CD4-positive, alpha-beta memory T cell (primary cell): ENCODE data around the gene ZDHHC19. TPM values are rescaled to one million over a fixed set of nuclear protein-coding genes. Genes with fewer than 3 reads are reported as not detected.
"Not testable (repeated sequence)": the region's sequence is repeated elsewhere in the genome, so short reads cannot be mapped to it uniquely, and the experiment has no call there.

Experiments used
- CTCF ChIA-PET: fragments of 350-600 bp; sonication (Branson Sonifier 250); formaldehyde crosslinking; loops from one replicate; lab custom pipeline; 2021; ENCODE audit warnings: inconsistent platforms; ENCODE audit not compliant: partially characterized antibody; lab: Charles Lee
- POLR2A ChIA-PET: fragments of 350-600 bp; sonication (Branson Sonifier 250); formaldehyde crosslinking; loops from one replicate; lab custom pipeline; 2021; ENCODE audit not compliant: partially characterized antibody; lab: Charles Lee
- DNase-seq, 5 donors: peaks; one replicate each; pipeline versions ENCODE4 v3.0.0 to v3.0.0-alpha.2; 2020 to 2022; ENCODE audit warnings: mixed read lengths in 1 of 5
- H3K27ac ChIP-seq: one replicate; pipeline ENCODE4 v1.7.0; 2013; ENCODE audit warnings: low read depth, low read length
- H3K27me3 ChIP-seq: 2 replicates; pipeline ENCODE4 v1.7.0; 2013; ENCODE audit warnings: mild to moderate bottlenecking, low read length, moderate library complexity; ENCODE audit not compliant: insufficient read depth
- H3K36me3 ChIP-seq: 2 replicates; pipeline ENCODE4 v1.7.0; 2013; ENCODE audit warnings: mild to moderate bottlenecking, low read length, moderate library complexity; ENCODE audit not compliant: insufficient read depth
- H3K4me1 ChIP-seq: 2 replicates; pipeline ENCODE4 v1.7.0; 2013; ENCODE audit warnings: mild to moderate bottlenecking, low read length, moderate library complexity; ENCODE audit not compliant: insufficient read depth
- H3K4me3 ChIP-seq, 2 donors: one replicate each; pipeline ENCODE4 v1.7.0; 2013; ENCODE audit warnings: low read length in 2 of 2, mild to moderate bottlenecking in 1 of 2
- H3K9me3 ChIP-seq, 2 donors: one replicate each; pipeline ENCODE4 v1.7.0; 2013; ENCODE audit warnings: low read length in 2 of 2, control low read depth in 1 of 2; ENCODE audit not compliant: control insufficient read depth in 1 of 2
- H3K27ac Mint-ChIP-seq, 7 donors: one replicate each; pipeline ENCODE4 v1.8.0; 2020 to 2021; ENCODE audit warnings: mixed read lengths in 7 of 7, mild to moderate bottlenecking in 6 of 7, inconsistent platforms in 3 of 7, moderate library complexity in 3 of 7
- H3K27me3 Mint-ChIP-seq, 2 donors: one replicate each; pipeline ENCODE4 v1.8.0; 2020 to 2021; ENCODE audit warnings: mixed read lengths in 2 of 2
- H3K36me3 Mint-ChIP-seq, 2 donors: one replicate each; pipeline ENCODE4 v1.8.0; 2020 to 2021; ENCODE audit warnings: mixed read lengths in 2 of 2, inconsistent platforms in 1 of 2, mild to moderate bottlenecking in 1 of 2
- H3K4me1 Mint-ChIP-seq, 4 donors: one replicate each; pipeline ENCODE4 v1.8.0; 2020 to 2021; ENCODE audit warnings: mixed read lengths in 4 of 4, mild to moderate bottlenecking in 1 of 4
- H3K4me3 Mint-ChIP-seq, 8 donors: one replicate each; pipeline ENCODE4 v1.8.0; 2020 to 2021; ENCODE audit warnings: mixed read lengths in 8 of 8, mild to moderate bottlenecking in 7 of 8, moderate library complexity in 6 of 8, inconsistent platforms in 3 of 8
- H3K9me3 Mint-ChIP-seq, 8 donors: one replicate each; pipeline ENCODE4 v1.8.0; 2020 to 2021; ENCODE audit warnings: mixed read lengths in 8 of 8, mild to moderate bottlenecking in 5 of 8, inconsistent platforms in 3 of 8, moderate library complexity in 1 of 8
- intact Hi-C: fragments of 100-400 bp; cut with micrococcal nuclease; formaldehyde crosslinking; loops from one replicate; pipeline ENCODE4 v1.15.1; 2023
- polyA plus RNA-seq, 2 donors: library from polyadenylated mRNA; unstranded; fragments of 300-500 nt; fragmentation: Illumina TruSeq; gene quantifications; one replicate each; pipeline ENCODE4 v1.2.3, GENCODE V29; 2021
- total RNA-seq, 2 experiments: library from RNA; stranded (reverse); gene quantifications; one replicate each; pipeline ENCODE4 v1.2.3, GENCODE V29; 2021

Gene ZDHHC19
- total and polyA plus RNA-seq, 4 experiments from 2014 or later, result not detected

GRCh38 chr3:196169836-196170240 is 41.4 kb downstream of the ZDHHC19 start:
- no peak overlapping the region for H3K27ac ChIP-seq
- no peaks in the 10 kb centered on the region for H3K36me3 ChIP-seq
- H3K27me3 ChIP-seq, result no peaks in the 10 kb centered on the region
- H3K27me3 Mint-ChIP-seq, result no peaks in the 10 kb centered on the region
- H3K4me3 ChIP-seq, result no peak overlapping the region
- no peaks in the 10 kb centered on the region for H3K9me3 ChIP-seq
- peaks cover 0 to 2% (median 0%) of the 10 kb centered on the region in 8 donors for H3K9me3 Mint-ChIP-seq
- intact Hi-C loops, result no loop called here
- ChIA-PET POLR2A (interaction anchor here (0.7 kb wide), 1 partner anchor 78 kb away, joined by 3 read pairs; no protein-coding TSS in a partner anchor), CTCF (no interaction called here)
- H3K4me1 ChIP-seq, result no peaks in the 10 kb centered on the region
- H3K36me3 Mint-ChIP-seq, result no peaks in the 10 kb centered on the region
- DNase-seq, result no peak
- H3K27ac Mint-ChIP-seq, result no peak overlapping the region
- peaks cover 0 to 3% (median 2%) of the 10 kb centered on the region in 4 donors for H3K4me1 Mint-ChIP-seq
- no peak overlapping the region for H3K4me3 Mint-ChIP-seq

GRCh38 chr3:196168808-196169391 is 42.3 kb downstream of the ZDHHC19 start:
- DNase-seq, result no peak
- POLR2A ChIA-PET, result no interaction called here
- CTCF ChIA-PET, result no interaction called here
- intact Hi-C loops, result no loop called here
- Histone ChIP-seq H3K36me3 (no peaks in the 10 kb centered on the region), H3K4me1 (no peaks in the 10 kb centered on the region), H3K9me3 (no peaks in the 10 kb centered on the region), H3K4me3 (no peak overlapping the region), H3K27ac (no peak overlapping the region), H3K27me3 (no peaks in the 10 kb centered on the region)
- Mint-ChIP-seq H3K4me3 (no peak overlapping the region), H3K27ac (no peak overlapping the region), H3K9me3 (peaks cover 0 to 2% (median 0%) of the 10 kb centered on the region in 8 donors), H3K4me1 (peaks cover 0 to 3% (median 2%) of the 10 kb centered on the region in 4 donors), H3K27me3 (no peaks in the 10 kb centered on the region), H3K36me3 (no peaks in the 10 kb centered on the region)

GRCh38 chr3:196166741-196167140 is 44.5 kb downstream of the ZDHHC19 start:
- ChIA-PET POLR2A (no interaction called here), CTCF (no interaction called here)
- Histone ChIP-seq H3K9me3 (no peaks in the 10 kb centered on the region), H3K27me3 (no peaks in the 10 kb centered on the region), H3K36me3 (no peaks in the 10 kb centered on the region), H3K4me3 (no peak overlapping the region), H3K4me1 (no peaks in the 10 kb centered on the region), H3K27ac (no peak overlapping the region)
- no peak overlapping the region for H3K4me3 Mint-ChIP-seq
- intact Hi-C loops, result no loop called here
- H3K27ac Mint-ChIP-seq, result no peak overlapping the region
- H3K9me3 Mint-ChIP-seq, result peaks cover 0 to 2% (median 0%) of the 10 kb centered on the region in 8 donors
- no peaks in the 10 kb centered on the region for H3K36me3 Mint-ChIP-seq
- H3K4me1 Mint-ChIP-seq, result peaks cover 0 to 3% (median 2%) of the 10 kb centered on the region in 4 donors
- H3K27me3 Mint-ChIP-seq, result no peaks in the 10 kb centered on the region
- DNase-seq, result no peak

- H3K36me3 Mint-ChIP-seq, result no peaks in the 10 kb centered on the region
- H3K27ac Mint-ChIP-seq, result no peak overlapping the region
- no peaks in the 10 kb centered on the region for H3K36me3 ChIP-seq
- intact Hi-C loops, result no loop called here
- no peaks in the 10 kb centered on the region for H3K9me3 ChIP-seq
- POLR2A ChIA-PET, result no interaction called here
- H3K4me3 ChIP-seq, result no peak overlapping the region
- no peak overlapping the region for H3K27ac ChIP-seq
- CTCF ChIA-PET, result no interaction called here
- H3K27me3 Mint-ChIP-seq, result no peaks in the 10 kb centered on the region
- H3K4me1 ChIP-seq, result no peaks in the 10 kb centered on the region
- H3K4me3 Mint-ChIP-seq, result no peak overlapping the region
- no peaks in the 10 kb centered on the region for H3K27me3 ChIP-seq
- peaks cover 0 to under 1% (median 0%) of the 10 kb centered on the region in 8 donors for H3K9me3 Mint-ChIP-seq
- H3K4me1 Mint-ChIP-seq, result peaks cover 0 to 3% (median 2%) of the 10 kb centered on the region in 4 donors
- DNase-seq, result no peak
Observed at GRCh38 chr3:196165850-196166249, 45.4 kb downstream of the ZDHHC19 start.

GRCh38 chr3:196165006-196165575 is 46.1 kb downstream of the ZDHHC19 start:
- DNase-seq, H3K27me3 Mint-ChIP-seq, H3K4me3 ChIP-seq, H3K4me1 ChIP-seq, H3K27ac Mint-ChIP-seq, H3K36me3 Mint-ChIP-seq, H3K9me3 Mint-ChIP-seq, CTCF ChIA-PET, intact Hi-C loops, H3K4me3 Mint-ChIP-seq, H3K27me3 ChIP-seq, H3K36me3 ChIP-seq, H3K4me1 Mint-ChIP-seq, POLR2A ChIA-PET, H3K9me3 ChIP-seq, H3K27ac ChIP-seq: not testable (repeated sequence)

- no peak overlapping the region for H3K27ac Mint-ChIP-seq
- Histone ChIP-seq H3K27ac (no peak overlapping the region), H3K36me3 (no peaks in the 10 kb centered on the region), H3K4me3 (no peak overlapping the region), H3K27me3 (no peaks in the 10 kb centered on the region), H3K4me1 (peaks cover 10% of the 10 kb centered on the region), H3K9me3 (no peaks in the 10 kb centered on the region)
- CTCF ChIA-PET, result interaction anchor here (1.0 kb wide), 1 partner anchor 92 kb away, joined by 3 read pairs; no protein-coding TSS in a partner anchor
- peaks cover 3 to 13% (median 8%) of the 10 kb centered on the region in 4 donors for H3K4me1 Mint-ChIP-seq
- H3K27me3 Mint-ChIP-seq, result no peaks in the 10 kb centered on the region
- intact Hi-C loops, result no loop called here
- DNase-seq, result no peak
- no peaks in the 10 kb centered on the region for H3K36me3 Mint-ChIP-seq
- no peak overlapping the region for H3K4me3 Mint-ChIP-seq
- no peaks in the 10 kb centered on the region for H3K9me3 Mint-ChIP-seq
- POLR2A ChIA-PET, result no interaction called here
Observed at GRCh38 chr3:196164576-196164975, 46.6 kb downstream of the ZDHHC19 start.

GRCh38 chr3:196163666-196164493 is 47.3 kb downstream of the ZDHHC19 start:
- no peaks in the 10 kb centered on the region for H3K36me3 Mint-ChIP-seq
- no peak overlapping the region for H3K4me3 Mint-ChIP-seq
- H3K4me1 Mint-ChIP-seq, result peaks cover 3 to 15% (median 8%) of the 10 kb centered on the region in 4 donors
- no peak overlapping the region for H3K27ac Mint-ChIP-seq
- no peaks in the 10 kb centered on the region for H3K36me3 ChIP-seq
- intact Hi-C loops, result no loop called here
- no peaks in the 10 kb centered on the region for H3K9me3 ChIP-seq
- ChIA-PET CTCF (interaction anchor here (1.0 kb wide), 1 partner anchor 91 kb away, joined by 3 read pairs; no protein-coding TSS in a partner anchor), POLR2A (no interaction called here)
- no peaks in the 10 kb centered on the region for H3K9me3 Mint-ChIP-seq
- H3K27me3 Mint-ChIP-seq, result no peaks in the 10 kb centered on the region
- no peak for DNase-seq
- no peaks in the 10 kb centered on the region for H3K27me3 ChIP-seq
- H3K27ac ChIP-seq, result no peak overlapping the region
- H3K4me3 ChIP-seq, result no peak overlapping the region
- peaks cover 10% of the 10 kb centered on the region for H3K4me1 ChIP-seq
